ELF-1 (cell line): ENCODE results near the gene MYO5B.
A peak's percentile ranks its signal among the peaks of the same experiment; 100 is the strongest.
"Not testable (repeated sequence)": the region's sequence is repeated elsewhere in the genome, so short reads cannot be mapped to it uniquely, and the experiment has no call there.

Experiments
- DNase-seq: peaks from one replicate; pipeline ENCODE4 v3.0.0-alpha.2; 2016; ENCODE audit warnings: low read depth, low spot score

MYO5B gene

GRCh38 chr18:50194631-50195532, at the start of gene MYO5B:
Gene MYO5B, minus strand, starts transcription at chr18:50195147. Its CDS starts 354 bp downstream, at chr18:50194793.
- DNase-seq: peak; percentile 45

- not testable (repeated sequence) for DNase-seq
Measured at GRCh38 chr18:50241768-50242167, 46.8 kb upstream of the MYO5B start.

GRCh38 chr18:50240080-50240563, 45.2 kb upstream of the MYO5B start:
- no peak for DNase-seq

GRCh38 chr18:50232419-50232818, 37.5 kb upstream of the MYO5B start:
- peak; percentile 53 for DNase-seq

GRCh38 chr18:50231621-50232020, 36.7 kb upstream of the MYO5B start:
- DNase-seq: peak; percentile 42

GRCh38 chr18:50220249-50220648, 25.3 kb upstream of the MYO5B start:
- DNase-seq: not testable (repeated sequence)

GRCh38 chr18:50218432-50219197, 23.7 kb upstream of the MYO5B start:
- peak; percentile 34 for DNase-seq

- no peak for DNase-seq
Measured at GRCh38 chr18:50209311-50209710, 14.4 kb upstream of the MYO5B start.

- no peak for DNase-seq
Measured at GRCh38 chr18:50207722-50208121, 12.8 kb upstream of the MYO5B start.

GRCh38 chr18:50203801-50204604, 9.1 kb upstream of the MYO5B start:
- DNase-seq: peak; percentile 84

- DNase-seq: no peak
Measured at GRCh38 chr18:50201476-50202018, 6.6 kb upstream of the MYO5B start.

- no peak for DNase-seq
Measured at GRCh38 chr18:50199921-50200320, 5.0 kb upstream of the MYO5B start.

- DNase-seq: no peak
Measured at GRCh38 chr18:50199346-50199855, 4.5 kb upstream of the MYO5B start.

- DNase-seq: no peak
Measured at GRCh38 chr18:50196261-50196660, 1.3 kb upstream of the MYO5B start.

GRCh38 chr18:50195689-50196088, 742 bp upstream of the MYO5B start:
- no peak for DNase-seq

GRCh38 chr18:50193796-50194630, 934 bp downstream of the MYO5B start:
- peak; percentile 38 for DNase-seq

GRCh38 chr18:50192995-50193795, 1.8 kb downstream of the MYO5B start:
- DNase-seq: peak; percentile 14

- no peak for DNase-seq
Measured at GRCh38 chr18:50190926-50191325, 4.0 kb downstream of the MYO5B start.

- DNase-seq: no peak
Measured at GRCh38 chr18:50190236-50190635, 4.7 kb downstream of the MYO5B start.
